HK-2 (cell line): ENCODE data around the gene GFER.
A peak's percentile ranks its signal among the peaks of the same experiment; 100 is the strongest.
"Not testable (repeated sequence)": the region's sequence is repeated elsewhere in the genome, so short reads cannot be mapped to it uniquely, and the experiment has no call there.

Source experiments
- DNase-seq: peaks from one replicate; pipeline ENCODE4 v3.0.0-alpha.2; 2018; ENCODE audit not compliant: unreplicated experiment

GFER gene

GRCh38 chr16:2005646-2006045 is 21.7 kb downstream of the GFER start:
- no peak for DNase-seq

GRCh38 chr16:2006317-2006716 is 22.3 kb downstream of the GFER start:
- DNase-seq: no peak

GRCh38 chr16:2007081-2007836 is 23.3 kb downstream of the GFER start:
- DNase-seq: no peak

- no peak for DNase-seq
These were observed 24.1 kb downstream of the GFER start for GRCh38 chr16:2008009-2008526.

- peak; percentile 28 for DNase-seq
These were observed 24.7 kb downstream of the GFER start for GRCh38 chr16:2008631-2009163.

- no peak for DNase-seq
These were observed 25.2 kb downstream of the GFER start for GRCh38 chr16:2009164-2009711.

- peak; percentile 70 for DNase-seq
These were observed 26.0 kb downstream of the GFER start, which contains the start of gene ZNF598 for GRCh38 chr16:2009791-2010510. ZNF598 (minus strand) TSS chr16:2009821.

- DNase-seq: not testable (repeated sequence)
These were observed 27.7 kb downstream of the GFER start for GRCh38 chr16:2011726-2012125.

GRCh38 chr16:2013527-2013926 is 29.5 kb downstream of the GFER start:
- DNase-seq: no peak

GRCh38 chr16:2015117-2015946 is 31.3 kb downstream of the GFER start:
- no peak for DNase-seq

GRCh38 chr16:2015947-2016208 is 31.9 kb downstream of the GFER start:
- DNase-seq: no peak

- DNase-seq: no peak
These were observed 32.5 kb downstream of the GFER start for GRCh38 chr16:2016407-2016922.

GRCh38 chr16:2019518-2019920 is 35.5 kb downstream of the GFER start, which contains the start of gene NPW:
NPW (plus strand) TSS chr16:2019785.
- DNase-seq: no peak

- no peak for DNase-seq
These were observed 36.2 kb downstream of the GFER start for GRCh38 chr16:2019921-2020831.

- peak; percentile 74 for DNase-seq
These were observed 38.7 kb downstream of the GFER start for GRCh38 chr16:2022723-2023091.

- peak; percentile 91 for DNase-seq
These were observed 39.4 kb downstream of the GFER start for GRCh38 chr16:2023092-2024031.

- DNase-seq: no peak
These were observed 40.0 kb downstream of the GFER start for GRCh38 chr16:2024032-2024420.

GRCh38 chr16:2025251-2025650 is 41.3 kb downstream of the GFER start:
- DNase-seq: no peak

GRCh38 chr16:2025878-2026460 is 42.0 kb downstream of the GFER start:
- no peak for DNase-seq
